PC-9 (cell line): ENCODE measurements around the gene WDR93. TPM values are rescaled to one million over a fixed set of nuclear protein-coding genes. Genes with fewer than 3 reads are reported as not detected.

Experiments
- BruUV-seq: library from RNA; stranded (reverse); fragments of 400-500 nt; replicated peaks from 2 replicates; lab custom pipeline; 2021; lab: Mats Ljungman, UMichigan
- CTCF ChIA-PET: fragments of 300-600 bp; sonication (Branson Sonifier 250); formaldehyde crosslinking; loops from one replicate; lab custom pipeline; 2022; ENCODE audit warnings: antibody characterized with exemption; lab: Charles Lee
- POLR2A ChIA-PET: fragments of 300-600 bp; sonication (Branson Sonifier 250); formaldehyde crosslinking; loops from one replicate; lab custom pipeline; 2022; ENCODE audit warnings: antibody characterized with exemption; ENCODE audit not compliant: unreplicated experiment; lab: Charles Lee
- DNase-seq, 2 experiments: peaks; one replicate each; pipeline versions ENCODE4 v3.0.0 to v3.0.0-alpha.2; 2015 to 2022; ENCODE audit warnings: mixed read lengths in 1 of 2
- H2AFZ ChIP-seq: fragments of 200-600 bp; sonication (generic); 2 replicates; pipeline ENCODE4 v1.8.1; 2017; ENCODE audit warnings: antibody characterized with exemption
- H3F3A ChIP-seq: fragments of 200-600 bp; sonication (generic); 2 replicates; pipeline ENCODE4 v1.8.1; 2017; ENCODE audit warnings: antibody characterized with exemption, mild to moderate bottlenecking, low read depth; ENCODE audit not compliant: insufficient read depth
- H3K27ac ChIP-seq: fragments of 200-600 bp; sonication (generic); 2 replicates; pipeline ENCODE4 v1.6.1; 2016; ENCODE audit warnings: mixed run types
- H3K27me3 ChIP-seq: fragments of 200-600 bp; sonication (generic); 2 replicates; pipeline ENCODE4 v1.6.1; 2016; ENCODE audit warnings: low read depth, mixed run types; ENCODE audit not compliant: insufficient read depth
- H3K36me3 ChIP-seq: fragments of 200-600 bp; sonication (generic); 2 replicates; pipeline ENCODE4 v1.6.1; 2016; ENCODE audit warnings: low read depth, mixed run types
- H3K4me1 ChIP-seq: fragments of 200-600 bp; sonication (generic); replicated peaks from 2 replicates; pipeline ENCODE4 v1.6.1; 2016; ENCODE audit warnings: mixed run types; ENCODE audit not compliant: insufficient read depth
- H3K4me2 ChIP-seq: fragments of 200-600 bp; sonication (generic); 2 replicates; pipeline ENCODE4 v1.6.1; 2017; ENCODE audit warnings: mixed run types
- H3K4me3 ChIP-seq: fragments of 200-600 bp; sonication (generic); 2 replicates; pipeline ENCODE4 v1.6.1; 2016; ENCODE audit warnings: mixed run types
- H3K79me2 ChIP-seq: fragments of 200-600 bp; sonication (generic); 2 replicates; pipeline ENCODE4 v1.6.1; 2017; ENCODE audit warnings: low read depth, mixed run types
- H3K9me2 ChIP-seq: fragments of 200-600 bp; sonication (generic); 2 replicates; pipeline ENCODE4 v1.8.1; 2017; ENCODE audit warnings: mild to moderate bottlenecking; ENCODE audit not compliant: insufficient read depth
- H3K9me3 ChIP-seq: fragments of 200-600 bp; sonication (generic); 2 replicates; pipeline ENCODE4 v1.8.1; 2016; ENCODE audit warnings: low read depth; ENCODE audit not compliant: insufficient read depth
- H4K20me1 ChIP-seq: fragments of 200-600 bp; sonication (generic); 2 replicates; pipeline ENCODE4 v1.8.1; 2017; ENCODE audit not compliant: insufficient read depth
- EZH2 ChIP-seq: fragments of 200-600 bp; sonication (generic); IDR thresholded peaks from 2 replicates; pipeline ENCODE4 v1.8.0; 2017; ENCODE audit warnings: antibody characterized with exemption, low read depth
- intact Hi-C: fragments of 100-400 bp; cut with micrococcal nuclease; formaldehyde crosslinking; loops from one replicate; pipeline ENCODE4 v1.10.0; 2022; ENCODE audit not compliant: unreplicated experiment
- total RNA-seq: library from RNA; stranded (reverse); gene quantifications from 2 replicates; pipeline ENCODE4 v1.2.3, GENCODE V29; 2021
- TF ChIP-seq, protein P1 (sequence below): fragments of 200-600 bp; sonication (generic); conservative IDR thresholded peaks from 2 replicates; pipeline ENCODE4 v1.6.1; 2017; ENCODE audit warnings: mixed run types, antibody characterized with exemption, mild to moderate bottlenecking, moderate library complexity

WDR93 gene
- total RNA-seq, 1 experiment from 2014 or later = 1.8 TPM

DNA sequence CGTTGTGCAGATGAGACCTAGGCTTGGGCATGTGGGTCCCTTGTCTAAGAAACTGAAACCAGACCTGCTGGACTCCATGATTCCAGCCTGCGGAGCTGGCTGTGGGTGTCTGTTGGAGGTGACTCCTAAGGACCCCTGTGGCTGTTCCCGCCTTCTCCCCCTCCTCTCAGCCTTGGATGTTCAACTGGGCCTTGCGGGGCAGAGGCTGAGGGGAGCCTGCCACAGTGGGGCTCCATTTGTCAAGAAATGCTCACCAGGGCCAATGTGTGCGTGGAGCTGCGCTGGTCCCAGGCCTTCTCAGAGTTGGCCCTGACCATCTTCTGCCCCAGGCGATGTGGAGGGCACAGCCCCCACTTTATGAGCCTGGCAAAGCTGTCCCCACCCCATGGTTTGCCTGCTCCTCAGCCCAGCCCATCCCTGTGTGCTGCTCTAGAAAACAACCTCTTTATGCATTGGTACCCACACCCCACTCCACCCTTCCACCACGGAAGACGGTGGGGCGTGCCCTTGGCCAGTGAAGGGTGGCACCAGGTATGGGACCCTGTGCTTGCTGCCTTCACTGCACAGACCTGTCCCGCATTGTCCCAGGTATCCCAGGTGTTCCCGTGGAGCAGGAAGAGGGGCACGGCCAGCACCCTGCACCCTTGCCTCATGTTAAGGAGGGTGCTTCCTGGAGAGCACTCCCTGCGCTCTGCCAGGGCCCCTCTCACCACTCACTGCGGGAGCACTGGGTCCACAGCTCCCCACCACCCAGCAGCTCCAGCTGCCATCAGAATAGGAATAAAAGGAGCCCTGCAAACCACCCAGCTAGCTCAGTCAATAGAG is 93.5 kb downstream of the WDR93 start:
- H4K20me1 ChIP-seq = no peaks in the 10 kb centered on the region
- no peaks in the 10 kb centered on the region for H3K27me3 ChIP-seq
- BruUV-seq = no TSS peak
- H3F3A ChIP-seq = peaks cover 90% of the 10 kb centered on the region
- POLR2A ChIA-PET = interaction anchor here (0.6 to 0.7 kb wide), 2 partner anchors 16 to 103 kb away, joined by 3 to 6 read pairs; no protein-coding TSS in a partner anchor
- CTCF ChIA-PET = interaction anchor here (1.0 to 1.7 kb wide), 3 partner anchors 23 to 30 kb away, joined by 5 to 6 read pairs (median 6); partner anchors contain the start of gene ANPEP
- H3K9me2 ChIP-seq = no peaks in the 10 kb centered on the region
- peaks cover 19% of the 10 kb centered on the region for H3K36me3 ChIP-seq
- peak overlapping the region; percentile 96 for H3K27ac ChIP-seq
- H3K9me3 ChIP-seq = no peaks in the 10 kb centered on the region
- intact Hi-C loops = loop anchor here (2.0 kb wide), 1 partner anchor 37 kb away; no protein-coding TSS in a partner anchor
- H3K4me2 ChIP-seq = peak overlapping the region; percentile 51; the same call in 1 of the 2 replicates
- H3K4me3 ChIP-seq = no peak overlapping the region
- no peak overlapping the region for H2AFZ ChIP-seq
- H3K4me1 ChIP-seq = peaks cover 71% of the 10 kb centered on the region
- no peak for DNase-seq
- no peak for TF ChIP-seq EZH2
- TF ChIP-seq, protein P1, sequence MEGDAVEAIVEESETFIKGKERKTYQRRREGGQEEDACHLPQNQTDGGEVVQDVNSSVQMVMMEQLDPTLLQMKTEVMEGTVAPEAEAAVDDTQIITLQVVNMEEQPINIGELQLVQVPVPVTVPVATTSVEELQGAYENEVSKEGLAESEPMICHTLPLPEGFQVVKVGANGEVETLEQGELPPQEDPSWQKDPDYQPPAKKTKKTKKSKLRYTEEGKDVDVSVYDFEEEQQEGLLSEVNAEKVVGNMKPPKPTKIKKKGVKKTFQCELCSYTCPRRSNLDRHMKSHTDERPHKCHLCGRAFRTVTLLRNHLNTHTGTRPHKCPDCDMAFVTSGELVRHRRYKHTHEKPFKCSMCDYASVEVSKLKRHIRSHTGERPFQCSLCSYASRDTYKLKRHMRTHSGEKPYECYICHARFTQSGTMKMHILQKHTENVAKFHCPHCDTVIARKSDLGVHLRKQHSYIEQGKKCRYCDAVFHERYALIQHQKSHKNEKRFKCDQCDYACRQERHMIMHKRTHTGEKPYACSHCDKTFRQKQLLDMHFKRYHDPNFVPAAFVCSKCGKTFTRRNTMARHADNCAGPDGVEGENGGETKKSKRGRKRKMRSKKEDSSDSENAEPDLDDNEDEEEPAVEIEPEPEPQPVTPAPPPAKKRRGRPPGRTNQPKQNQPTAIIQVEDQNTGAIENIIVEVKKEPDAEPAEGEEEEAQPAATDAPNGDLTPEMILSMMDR = no peak
- no peaks in the 10 kb centered on the region for H3K79me2 ChIP-seq

DNA sequence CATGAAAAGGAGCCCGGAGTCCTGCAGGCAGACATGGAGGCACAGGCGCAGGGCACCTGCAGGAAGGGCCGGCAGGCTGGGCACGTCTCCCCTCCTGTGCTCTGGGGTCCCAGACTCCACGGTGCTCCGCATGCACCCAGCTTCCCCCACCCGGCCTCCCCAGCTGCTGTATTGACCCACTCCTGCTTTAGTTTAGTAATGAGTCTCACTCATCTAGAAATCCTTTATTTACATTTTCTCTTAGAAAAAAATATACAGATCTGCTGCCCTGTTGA is 94.0 kb downstream of the WDR93 start:
- H3K9me3 ChIP-seq = no peaks in the 10 kb centered on the region
- peak overlapping the region; percentile 51 for H3K4me2 ChIP-seq
- no peak overlapping the region for H2AFZ ChIP-seq
- ChIA-PET CTCF (interaction anchor here (0.8 to 1.6 kb wide), 2 partner anchors 24 to 90 kb away, joined by 3 to 6 read pairs; no protein-coding TSS in a partner anchor), POLR2A (no interaction called here)
- intact Hi-C loops = loop anchor here (2.0 kb wide), 1 partner anchor 36 kb away; no protein-coding TSS in a partner anchor
- peaks cover 71% of the 10 kb centered on the region for H3K4me1 ChIP-seq
- BruUV-seq = no TSS peak
- no peaks in the 10 kb centered on the region for H3K9me2 ChIP-seq
- no peaks in the 10 kb centered on the region for H4K20me1 ChIP-seq
- H3K27me3 ChIP-seq = no peaks in the 10 kb centered on the region
- no peaks in the 10 kb centered on the region for H3K79me2 ChIP-seq
- peaks cover 19% of the 10 kb centered on the region for H3K36me3 ChIP-seq
- DNase-seq = no peak
- TF ChIP-seq, protein P1 = no peak
- TF ChIP-seq EZH2 = no peak
- H3F3A ChIP-seq = peaks cover 90% of the 10 kb centered on the region
- H3K4me3 ChIP-seq = no peak overlapping the region
- H3K27ac ChIP-seq = peak overlapping the region; percentile 96

DNA sequence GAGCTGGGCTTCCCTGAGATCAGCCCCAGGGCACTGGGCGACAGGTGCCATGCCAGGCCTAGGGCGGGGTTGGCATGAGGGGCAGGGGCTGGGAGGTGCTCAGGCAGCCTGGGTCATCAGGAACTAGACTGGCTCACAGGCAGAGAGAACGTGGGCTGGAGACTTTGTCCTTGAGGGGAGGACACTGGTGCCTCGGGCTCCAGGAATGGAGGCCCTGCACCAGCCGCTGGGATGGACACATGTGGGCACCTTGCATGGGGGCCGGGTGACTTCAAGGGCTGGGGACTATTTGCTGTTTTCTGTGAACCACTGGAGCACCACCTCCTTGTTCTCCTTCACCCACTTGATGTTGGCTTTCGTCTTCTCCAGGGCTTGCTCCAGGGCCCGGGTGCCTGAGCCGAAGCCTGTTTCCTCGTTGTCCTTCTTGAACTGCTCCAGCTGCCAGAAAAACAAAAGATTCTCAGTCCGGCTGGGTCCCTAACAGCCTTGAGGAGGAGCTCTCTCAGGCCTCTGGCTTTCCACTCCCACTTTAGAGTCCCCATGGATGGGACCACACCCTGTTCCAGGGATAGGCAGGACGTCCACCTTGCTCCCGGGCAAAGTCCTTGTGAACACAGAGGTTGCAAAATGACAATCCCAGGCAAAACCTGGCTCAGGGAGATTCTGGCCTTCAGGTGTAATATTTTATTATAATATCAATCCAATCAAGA is 94.6 kb downstream of the WDR93 start:
- peak overlapping the region; percentile 96 for H3K27ac ChIP-seq

More for the DNA sequence above, 94.6 kb downstream of the WDR93 start:
- BruUV-seq = TSS peak; percentile 24
- intact Hi-C loops = loop anchor here (1.0 to 2.0 kb wide), 2 partner anchors 36 to 51 kb away; no protein-coding TSS in a partner anchor
- peaks cover 84% of the 10 kb centered on the region for H3F3A ChIP-seq
- no peak overlapping the region for H3K4me3 ChIP-seq
- H3K79me2 ChIP-seq = no peaks in the 10 kb centered on the region
- no peaks in the 10 kb centered on the region for H4K20me1 ChIP-seq
- H3K27me3 ChIP-seq = no peaks in the 10 kb centered on the region
- H3K4me1 ChIP-seq = peaks cover 67% of the 10 kb centered on the region
- H2AFZ ChIP-seq = no peak overlapping the region
- peak overlapping the region; percentile 51 for H3K4me2 ChIP-seq
- no peaks in the 10 kb centered on the region for H3K9me2 ChIP-seq
- DNase-seq = peak; percentile 71 to 76
- no peak for TF ChIP-seq EZH2
- TF ChIP-seq, protein P1 = no peak
- CTCF ChIA-PET = interaction anchor here (0.5 to 1.6 kb wide), 3 partner anchors 24 to 90 kb away, joined by 3 to 6 read pairs (median 3); no protein-coding TSS in a partner anchor
- POLR2A ChIA-PET = no interaction called here
- H3K9me3 ChIP-seq = no peaks in the 10 kb centered on the region
- H3K36me3 ChIP-seq = peaks cover 21% of the 10 kb centered on the region
